HepG2 (cell line): ENCODE results near the gene DNAJB12. TPM values are rescaled to one million over a fixed set of nuclear protein-coding genes. Genes with fewer than 3 reads are reported as not detected.

Experiments used
- BRCA1 ChIP-seq: sonication (generic); formaldehyde crosslinking; IDR thresholded peaks from 2 replicates; pipeline ENCODE4 v1.4.0; 2020; ENCODE audit warnings: missing genetic modification reagents
- CHCHD3 ChIP-seq: sonication (generic); formaldehyde crosslinking; IDR thresholded peaks from 2 replicates; pipeline ENCODE4 v1.8.0; 2022; ENCODE audit warnings: mild to moderate bottlenecking, missing genetic modification reagents, moderate library complexity
- ELF1 ChIP-seq: sonication (generic); formaldehyde crosslinking; IDR thresholded peaks from 2 replicates; pipeline ENCODE4 v1.4.0; 2020; ENCODE audit warnings: missing genetic modification reagents
- FOSL1 ChIP-seq: sonication (generic); formaldehyde crosslinking; IDR thresholded peaks from 2 replicates; pipeline ENCODE4 v1.9.0; 2021; ENCODE audit warnings: missing genetic modification reagents, borderline replicate concordance
- GATAD2A ChIP-seq: IDR thresholded peaks from 2 replicates; pipeline ENCODE4 v1.6.1; 2016
- IKZF1 ChIP-seq: fragments of 450-650 bp; IDR thresholded peaks from 2 replicates; pipeline ENCODE4 v1.7.1; 2016
- MEF2D ChIP-seq: sonication (generic); formaldehyde crosslinking; IDR thresholded peaks from 2 replicates; pipeline ENCODE4 v1.5.1; 2020; ENCODE audit warnings: mild to moderate bottlenecking, missing genetic modification reagents
- PLSCR1 ChIP-seq: sonication (generic); formaldehyde crosslinking; IDR thresholded peaks from 2 replicates; pipeline ENCODE4 v1.5.0; 2020; ENCODE audit warnings: missing genetic modification reagents, mild to moderate bottlenecking, borderline replicate concordance
- PRMT3 ChIP-seq: sonication (generic); formaldehyde crosslinking; IDR thresholded peaks from 2 replicates; pipeline ENCODE4 v1.8.1; 2022; ENCODE audit warnings: low read depth, mild to moderate bottlenecking, moderate library complexity, missing genetic modification reagents, borderline replicate concordance
- SMYD3 ChIP-seq: sonication (generic); formaldehyde crosslinking; IDR thresholded peaks from 2 replicates; pipeline ENCODE4 v1.8.1; 2023; ENCODE audit warnings: mild to moderate bottlenecking, missing genetic modification reagents
- SRSF9 ChIP-seq: fragments of 200-400 bp; formaldehyde crosslinking; IDR thresholded peaks from 2 replicates; pipeline ENCODE4 v1.6.1; 2018; ENCODE audit warnings: borderline replicate concordance, mild to moderate bottlenecking, low read depth, low read length; ENCODE audit not compliant: insufficient read depth, poor library complexity, severe bottlenecking
- SSRP1 ChIP-seq: IDR thresholded peaks from 2 replicates; pipeline ENCODE4 v1.6.1; 2016; ENCODE audit warnings: control low read depth
- ZBTB44 ChIP-seq: sonication (generic); formaldehyde crosslinking; IDR thresholded peaks from 2 replicates; pipeline ENCODE4 v1.4.0; 2020; ENCODE audit warnings: missing genetic modification reagents
- ZFAT ChIP-seq: sonication (generic); formaldehyde crosslinking; conservative IDR thresholded peaks from 2 replicates; pipeline ENCODE4 v1.8.1; 2023; ENCODE audit warnings: missing genetic modification reagents, inconsistent platforms
- ZNF17 ChIP-seq: sonication (generic); formaldehyde crosslinking; IDR thresholded peaks from 2 replicates; pipeline ENCODE4 v1.5.0; 2020; ENCODE audit warnings: mild to moderate bottlenecking, missing genetic modification reagents
- ZNF224 ChIP-seq: sonication (generic); formaldehyde crosslinking; IDR thresholded peaks from 2 replicates; pipeline ENCODE4 v1.5.0; 2020; ENCODE audit warnings: mild to moderate bottlenecking, missing genetic modification reagents
- ZNF30 ChIP-seq: sonication (generic); formaldehyde crosslinking; IDR thresholded peaks from 2 replicates; pipeline ENCODE4 v1.5.0; 2020; ENCODE audit warnings: mild to moderate bottlenecking, missing genetic modification reagents
- ZNF44 ChIP-seq: sonication (generic); formaldehyde crosslinking; IDR thresholded peaks from 2 replicates; pipeline ENCODE4 v1.5.1; 2020; ENCODE audit warnings: mild to moderate bottlenecking, missing genetic modification reagents
- ZNF460 ChIP-seq: sonication (generic); formaldehyde crosslinking; IDR thresholded peaks from 2 replicates; pipeline ENCODE4 v1.5.1; 2020; ENCODE audit warnings: missing genetic modification reagents, mild to moderate bottlenecking, borderline replicate concordance
- ZNF512B ChIP-seq: sonication (generic); formaldehyde crosslinking; IDR thresholded peaks from 2 replicates; pipeline ENCODE4 v1.5.1; 2020; ENCODE audit warnings: missing genetic modification reagents, mild to moderate bottlenecking, borderline replicate concordance
- ZNF547 ChIP-seq: sonication (generic); formaldehyde crosslinking; IDR thresholded peaks from 2 replicates; pipeline ENCODE4 v1.5.1; 2020; ENCODE audit warnings: mild to moderate bottlenecking, missing genetic modification reagents
- ZNF674 ChIP-seq: sonication (generic); formaldehyde crosslinking; IDR thresholded peaks from 2 replicates; pipeline ENCODE4 v1.5.0; 2020; ENCODE audit warnings: low read depth, mild to moderate bottlenecking, missing genetic modification reagents
- ZUFSP ChIP-seq: sonication (generic); formaldehyde crosslinking; IDR thresholded peaks from 2 replicates; pipeline ENCODE4 v1.9.0; 2021; ENCODE audit warnings: missing genetic modification reagents, mild to moderate bottlenecking, borderline replicate concordance
- polyA plus RNA-seq, 8 experiments: library from polyadenylated mRNA; depleted of rRNA in 3 of 8; stranded (reverse) in 7 of 8; unstranded in 1 of 8; fragments of >200 nt; fragmentation: Illumina TruSeq in 4 of 8; extraction: Trizol in 4 of 8; gene quantifications; 2 replicates each; pipeline versions ENCODE4 v1.2.1 to v1.2.3, GENCODE V29; 2011 to 2016; ENCODE audit warnings: low read depth in 4 of 8, missing spikeins in 1 of 8, mixed read lengths in 1 of 8; ENCODE audit not compliant: insufficient read depth in 1 of 8
- total RNA-seq, 5 experiments: library from RNA; depleted of rRNA; stranded (reverse); fragments of >200 nt; fragmentation: Illumina TruSeq; extraction: Trizol; gene quantifications; 2 replicates each; pipeline ENCODE4 v1.2.3, GENCODE V29; 2016; ENCODE audit warnings: low read depth in 1 of 5

Gene DNAJB12
- total and polyA plus RNA-seq, 2 of the 13 experiments (the other 11 are each of a cell fraction or from before 2014, with no cell fraction given), result 10.8 to 18.2 TPM

GRCh38 chr10:72319416-72320254 is 35.1 kb downstream of the DNAJB12 start (continued):
- TF ChIP-seq SRSF9 (no peak), ZUFSP (CRISPR knock-in tag) (no peak), ZNF512B (CRISPR knock-in tag) (no peak), ZBTB44 (no peak), PRMT3 (CRISPR knock-in tag) (no peak), ZNF547 (CRISPR knock-in tag) (peak; percentile 83; the same call in 1 of the 2 replicates), BRCA1 (CRISPR knock-in tag) (no peak), SSRP1 (CRISPR knock-in tag) (peak; percentile 91), MEF2D (peak; percentile 15; the same call in 1 of the 2 replicates), FOSL1 (no peak), GATAD2A (CRISPR knock-in tag) (peak; percentile 29; the same call in 1 of the 2 replicates), IKZF1 (no peak), ZNF460 (CRISPR knock-in tag) (no peak; the same call in none of the 2 replicates), ZNF30 (CRISPR knock-in tag) (no peak), ZNF674 (no peak), ZNF17 (CRISPR knock-in tag) (no peak), SMYD3 (CRISPR knock-in tag) (0 out of 2 replicates have a peak, but pooled peaks have one; percentile 13), CHCHD3 (CRISPR knock-in tag) (no peak), ZNF224 (CRISPR knock-in tag) (0 out of 2 replicates have a peak, but pooled peaks have one; percentile 19), ZFAT (CRISPR knock-in tag) (no peak), PLSCR1 (CRISPR knock-in tag) (peak; percentile 61; the same call in 1 of the 2 replicates), ELF1 (no peak), ZNF44 (CRISPR knock-in tag) (0 out of 2 replicates have a peak, but pooled peaks have one; percentile 36)
